GM23338 (cell line): Measurements from ENCODE around the gene DDRGK1. TPM values are rescaled to one million over a fixed set of nuclear protein-coding genes. Genes with fewer than 3 reads are reported as not detected.

Experiments used
- ATAC-seq: fragments of 200-7000 bp; cut with Tn5 transposase; 3 replicates; pipeline ENCODE4 v1.9.1; 2020
- DNase-seq: peaks from one replicate; pipeline ENCODE4 v3.0.0-alpha.2; 2015; ENCODE audit warnings: low spot score
- H2AFZ ChIP-seq: fragments of 200-600 bp; sonication (generic); 2 replicates; pipeline ENCODE4 v1.8.0; 2016; ENCODE audit warnings: antibody characterized with exemption, mild to moderate bottlenecking, moderate library complexity
- H3F3A ChIP-seq: fragments of 200-600 bp; sonication (generic); replicated peaks from 2 replicates; pipeline ENCODE4 v1.8.0; 2017; ENCODE audit warnings: antibody characterized with exemption, mixed run types, low read depth
- H3K27ac ChIP-seq: fragments of 200-600 bp; sonication (generic); 2 replicates; pipeline ENCODE4 v1.6.1; 2016; ENCODE audit warnings: low read depth
- H3K27me3 ChIP-seq: fragments of 200-600 bp; sonication (generic); 2 replicates; pipeline ENCODE4 v1.8.0; 2016; ENCODE audit warnings: mild to moderate bottlenecking, mixed run types, moderate library complexity; ENCODE audit not compliant: insufficient read depth
- H3K36me3 ChIP-seq: fragments of 200-600 bp; sonication (generic); 2 replicates; pipeline ENCODE4 v1.8.0; 2016; ENCODE audit warnings: mild to moderate bottlenecking; ENCODE audit not compliant: insufficient read depth
- H3K4me1 ChIP-seq: fragments of 200-600 bp; sonication (generic); 2 replicates; pipeline ENCODE4 v1.8.0; 2016; ENCODE audit warnings: mild to moderate bottlenecking, moderate library complexity; ENCODE audit not compliant: insufficient read depth
- H3K4me2 ChIP-seq: fragments of 200-600 bp; sonication (generic); 2 replicates; pipeline ENCODE4 v1.7.1; 2017; ENCODE audit warnings: mixed run types
- H3K4me3 ChIP-seq: fragments of 200-600 bp; sonication (generic); 2 replicates; pipeline ENCODE4 v1.6.1; 2016; ENCODE audit warnings: mixed run types
- H3K79me2 ChIP-seq: fragments of 200-600 bp; sonication (generic); replicated peaks from 2 replicates; pipeline ENCODE4 v1.8.0; 2017; ENCODE audit warnings: mild to moderate bottlenecking; ENCODE audit not compliant: insufficient read depth
- H3K9me2 ChIP-seq: fragments of 200-600 bp; sonication (generic); 2 replicates; pipeline ENCODE4 v1.8.0; 2017; ENCODE audit not compliant: insufficient read depth
- H4K20me1 ChIP-seq: fragments of 200-600 bp; sonication (generic); replicated peaks from 2 replicates; pipeline ENCODE4 v1.8.0; 2017; ENCODE audit warnings: mild to moderate bottlenecking; ENCODE audit not compliant: insufficient read depth
- H3K27ac Mint-ChIP-seq: 2 replicates; pipeline ENCODE4 v1.8.0; 2020; ENCODE audit warnings: inconsistent platforms, mild to moderate bottlenecking, moderate library complexity, mixed read lengths
- H3K27me3 Mint-ChIP-seq: 3 replicates; pipeline ENCODE4 v1.8.0; 2022; ENCODE audit warnings: low read depth, mild to moderate bottlenecking, moderate library complexity, mixed read lengths, inconsistent platforms; ENCODE audit not compliant: insufficient read depth, poor library complexity
- H3K36me3 Mint-ChIP-seq: 3 replicates; pipeline ENCODE4 v1.8.0; 2021; ENCODE audit warnings: low read depth, mild to moderate bottlenecking, inconsistent platforms, moderate library complexity, mixed read lengths
- H3K4me1 Mint-ChIP-seq: 3 replicates; pipeline ENCODE4 v1.8.0; 2020; ENCODE audit warnings: mild to moderate bottlenecking, inconsistent platforms, mixed read lengths
- H3K4me3 Mint-ChIP-seq: 3 replicates; pipeline ENCODE4 v1.8.0; 2021; ENCODE audit warnings: moderate library complexity, mild to moderate bottlenecking, inconsistent platforms, mixed read lengths
- H3K9me3 Mint-ChIP-seq: 3 replicates; pipeline ENCODE4 v1.8.0; 2020; ENCODE audit warnings: moderate library complexity, mild to moderate bottlenecking, inconsistent platforms, mixed read lengths
- CREB1 ChIP-seq: fragments of 250-450 bp; sonication (Bioruptor Pico); IDR thresholded peaks from 2 replicates; pipeline ENCODE4 v1.5.0; 2020; ENCODE audit warnings: low read depth, mild to moderate bottlenecking, moderate library complexity
- CTCF ChIP-seq, 2 experiments: fragments of 200-600 bp in 1 of 2; sonication (generic) in 1 of 2; conservative IDR thresholded peaks; 2 replicates each; pipeline versions ENCODE4 v1.5.1 to v1.6.1; 2016 to 2017; ENCODE audit warnings: antibody characterized with exemption in 2 of 2, low read depth in 2 of 2, mild to moderate bottlenecking in 2 of 2, moderate library complexity in 1 of 2
- EZH2 ChIP-seq: fragments of 200-600 bp; sonication (generic); IDR thresholded peaks from one replicate; pipeline ENCODE4 v1.8.0; 2017; ENCODE audit warnings: antibody characterized with exemption, mild to moderate bottlenecking, low read depth; ENCODE audit not compliant: unreplicated experiment
- NANOG ChIP-seq: IDR thresholded peaks from 2 replicates; pipeline ENCODE4 v1.6.1; 2016; ENCODE audit warnings: antibody characterized with exemption, borderline replicate concordance
- ZNF331 ChIP-seq: fragments of 250-450 bp; sonication (Bioruptor Pico); IDR thresholded peaks from 2 replicates; pipeline ENCODE4 v1.5.0; 2020; ENCODE audit warnings: low read depth, mild to moderate bottlenecking, moderate library complexity
- polyA plus RNA-seq: library from polyadenylated mRNA; unstranded; fragments of >200 nt; fragmentation: Nextera tagmentation; extraction: Ambion mirVana; gene quantifications from 2 replicates; pipeline ENCODE4 v1.2.1, GENCODE V29; 2016
- total RNA-seq: library from RNA; depleted of rRNA; stranded (reverse); fragments of >200 nt; shearing (Covaris generic); gene quantifications from 2 replicates; pipeline ENCODE4 v1.2.3, GENCODE V29; 2014
- TF ChIP-seq, protein P1 (sequence below): fragments of 250-450 bp; sonication (Bioruptor Pico); IDR thresholded peaks from 2 replicates; pipeline ENCODE4 v1.5.0; 2020; ENCODE audit warnings: mild to moderate bottlenecking, moderate library complexity

DDRGK1 gene
- total and polyA plus RNA-seq, 2 experiments from 2014 or later, result 44.0 to 45.5 TPM

GRCh38 chr20:3250091-3250504 lies 45.6 kb upstream of the DDRGK1 start:
- Mint-ChIP-seq H3K36me3 (no peaks in the 10 kb centered on the region), H3K27me3 (peaks cover 31% of the 10 kb centered on the region), H3K4me1 (peaks cover 8% of the 10 kb centered on the region), H3K9me3 (no peaks in the 10 kb centered on the region), H3K27ac (no peak overlapping the region), H3K4me3 (peak overlapping the region; percentile 66)
- H3K79me2 ChIP-seq, result no peaks in the 10 kb centered on the region
- DNase-seq, result peak; percentile 95
- no peaks in the 10 kb centered on the region for H3K9me2 ChIP-seq
- H3K4me1 ChIP-seq, result peaks cover 18% of the 10 kb centered on the region
- H3K27me3 ChIP-seq, result peaks cover 34% of the 10 kb centered on the region
- H4K20me1 ChIP-seq, result no peaks in the 10 kb centered on the region
- 0 out of 2 replicates have a peak, but pooled peaks cover 14% of the 10 kb centered on the region for H3F3A ChIP-seq
- peak; percentile 85 for ATAC-seq
- TF ChIP-seq, protein P1, sequence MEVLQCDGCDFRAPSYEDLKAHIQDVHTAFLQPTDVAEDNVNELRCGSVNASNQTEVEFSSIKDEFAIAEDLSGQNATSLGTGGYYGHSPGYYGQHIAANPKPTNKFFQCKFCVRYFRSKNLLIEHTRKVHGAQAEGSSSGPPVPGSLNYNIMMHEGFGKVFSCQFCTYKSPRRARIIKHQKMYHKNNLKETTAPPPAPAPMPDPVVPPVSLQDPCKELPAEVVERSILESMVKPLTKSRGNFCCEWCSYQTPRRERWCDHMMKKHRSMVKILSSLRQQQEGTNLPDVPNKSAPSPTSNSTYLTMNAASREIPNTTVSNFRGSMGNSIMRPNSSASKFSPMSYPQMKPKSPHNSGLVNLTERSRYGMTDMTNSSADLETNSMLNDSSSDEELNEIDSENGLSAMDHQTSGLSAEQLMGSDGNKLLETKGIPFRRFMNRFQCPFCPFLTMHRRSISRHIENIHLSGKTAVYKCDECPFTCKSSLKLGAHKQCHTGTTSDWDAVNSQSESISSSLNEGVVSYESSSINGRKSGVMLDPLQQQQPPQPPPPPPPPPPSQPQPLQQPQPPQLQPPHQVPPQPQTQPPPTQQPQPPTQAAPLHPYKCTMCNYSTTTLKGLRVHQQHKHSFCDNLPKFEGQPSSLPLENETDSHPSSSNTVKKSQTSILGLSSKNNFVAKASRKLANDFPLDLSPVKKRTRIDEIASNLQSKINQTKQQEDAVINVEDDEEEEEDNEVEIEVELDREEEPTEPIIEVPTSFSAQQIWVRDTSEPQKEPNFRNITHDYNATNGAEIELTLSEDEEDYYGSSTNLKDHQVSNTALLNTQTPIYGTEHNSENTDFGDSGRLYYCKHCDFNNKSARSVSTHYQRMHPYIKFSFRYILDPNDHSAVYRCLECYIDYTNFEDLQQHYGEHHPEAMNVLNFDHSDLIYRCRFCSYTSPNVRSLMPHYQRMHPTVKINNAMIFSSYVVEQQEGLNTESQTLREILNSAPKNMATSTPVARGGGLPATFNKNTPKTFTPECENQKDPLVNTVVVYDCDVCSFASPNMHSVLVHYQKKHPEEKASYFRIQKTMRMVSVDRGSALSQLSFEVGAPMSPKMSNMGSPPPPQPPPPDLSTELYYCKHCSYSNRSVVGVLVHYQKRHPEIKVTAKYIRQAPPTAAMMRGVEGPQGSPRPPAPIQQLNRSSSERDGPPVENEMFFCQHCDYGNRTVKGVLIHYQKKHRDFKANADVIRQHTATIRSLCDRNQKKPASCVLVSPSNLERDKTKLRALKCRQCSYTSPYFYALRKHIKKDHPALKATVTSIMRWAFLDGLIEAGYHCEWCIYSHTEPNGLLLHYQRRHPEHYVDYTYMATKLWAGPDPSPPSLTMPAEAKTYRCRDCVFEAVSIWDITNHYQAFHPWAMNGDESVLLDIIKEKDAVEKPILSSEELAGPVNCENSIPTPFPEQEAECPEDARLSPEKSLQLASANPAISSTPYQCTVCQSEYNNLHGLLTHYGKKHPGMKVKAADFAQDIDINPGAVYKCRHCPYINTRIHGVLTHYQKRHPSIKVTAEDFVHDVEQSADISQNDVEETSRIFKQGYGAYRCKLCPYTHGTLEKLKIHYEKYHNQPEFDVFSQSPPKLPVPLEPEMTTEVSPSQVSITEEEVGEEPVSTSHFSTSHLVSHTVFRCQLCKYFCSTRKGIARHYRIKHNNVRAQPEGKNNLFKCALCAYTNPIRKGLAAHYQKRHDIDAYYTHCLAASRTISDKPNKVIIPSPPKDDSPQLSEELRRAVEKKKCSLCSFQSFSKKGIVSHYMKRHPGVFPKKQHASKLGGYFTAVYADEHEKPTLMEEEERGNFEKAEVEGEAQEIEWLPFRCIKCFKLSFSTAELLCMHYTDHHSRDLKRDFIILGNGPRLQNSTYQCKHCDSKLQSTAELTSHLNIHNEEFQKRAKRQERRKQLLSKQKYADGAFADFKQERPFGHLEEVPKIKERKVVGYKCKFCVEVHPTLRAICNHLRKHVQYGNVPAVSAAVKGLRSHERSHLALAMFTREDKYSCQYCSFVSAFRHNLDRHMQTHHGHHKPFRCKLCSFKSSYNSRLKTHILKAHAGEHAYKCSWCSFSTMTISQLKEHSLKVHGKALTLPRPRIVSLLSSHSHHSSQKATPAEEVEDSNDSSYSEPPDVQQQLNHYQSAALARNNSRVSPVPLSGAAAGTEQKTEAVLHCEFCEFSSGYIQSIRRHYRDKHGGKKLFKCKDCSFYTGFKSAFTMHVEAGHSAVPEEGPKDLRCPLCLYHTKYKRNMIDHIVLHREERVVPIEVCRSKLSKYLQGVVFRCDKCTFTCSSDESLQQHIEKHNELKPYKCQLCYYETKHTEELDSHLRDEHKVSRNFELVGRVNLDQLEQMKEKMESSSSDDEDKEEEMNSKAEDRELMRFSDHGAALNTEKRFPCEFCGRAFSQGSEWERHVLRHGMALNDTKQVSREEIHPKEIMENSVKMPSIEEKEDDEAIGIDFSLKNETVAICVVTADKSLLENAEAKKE (CRISPR knock-in tag), result no peak
- no peak for TF ChIP-seq NANOG
- no peak for TF ChIP-seq CREB1 (CRISPR knock-in tag)
- peak; percentile 73 to 85 for TF ChIP-seq CTCF (conservative IDR thresholded peaks at IDR 0.05; ENCODE audit: low read depth in 2 of 2)
- no peak for TF ChIP-seq ZNF331 (CRISPR knock-in tag)
- TF ChIP-seq EZH2, result no peak
- no peak overlapping the region for H3K4me3 ChIP-seq
- H3K27ac ChIP-seq, result no peak overlapping the region
- no peak overlapping the region for H3K4me2 ChIP-seq
- no peaks in the 10 kb centered on the region for H3K36me3 ChIP-seq
- H2AFZ ChIP-seq, result no peak overlapping the region
